Ovary (tissue), 9 donors: ENCODE measurements around the gene DPM1. TPM values are rescaled to one million over a fixed set of nuclear protein-coding genes. Genes with fewer than 3 reads are reported as not detected.

ENCODE experiments used
- DNase-seq, 5 donors: peaks; one replicate each; pipeline ENCODE4 v3.0.0-alpha.2; 2019 to 2020
- H3K27ac ChIP-seq, 2 donors: fragments of 200-600 bp; one replicate each; pipeline versions ENCODE4 v1.5.1 to v1.8.0; 2019 to 2022
- H3K27me3 ChIP-seq: fragments of 200-600 bp; one replicate; pipeline ENCODE4 v1.8.0; 2022
- H3K36me3 ChIP-seq: fragments of 200-600 bp; sonication (generic); one replicate; pipeline ENCODE4 v1.5.1; 2019
- H3K4me1 ChIP-seq: one replicate; pipeline ENCODE4 v1.8.1; 2013; ENCODE audit warnings: mild to moderate bottlenecking, moderate library complexity; ENCODE audit not compliant: insufficient read depth
- H3K4me3 ChIP-seq: fragments of 200-600 bp; sonication (generic); one replicate; pipeline ENCODE4 v1.5.1; 2017
- H3K9me3 ChIP-seq, 2 donors: fragments of 200-600 bp in 1 of 2; sonication (generic) in 1 of 2; one replicate each; pipeline versions ENCODE4 v1.5.1 to v1.8.1; 2013 to 2019; ENCODE audit warnings: mild to moderate bottlenecking in 1 of 2, moderate library complexity in 1 of 2
- EP300 ChIP-seq: sonication (generic); formaldehyde crosslinking; IDR thresholded peaks from one replicate; pipeline ENCODE4 v1.6.1; 2017; ENCODE audit warnings: antibody characterized with exemption
- POLR2A ChIP-seq: fragments of 450-650 bp; IDR thresholded peaks from one replicate; pipeline ENCODE4 v1.6.1; 2017; ENCODE audit warnings: antibody characterized with exemption, mild to moderate bottlenecking, moderate library complexity
- WGBS, 3 donors: extraction: QIAGEN DNeasy Blood & Tissue Kit in 1 of 3; methylation state at CpG; one replicate each; pipeline versions ENCODE4 v1.1.5 to v1.1.7; 2013 to 2017; 5-methylcytosine and 5-hydroxymethylcytosine counted together
- intact Hi-C, 4 donors: fragments of 100-400 bp; cut with DNase I; formaldehyde crosslinking; loops; one replicate each; pipeline versions ENCODE4 v1.11.0 to v1.15.1; 2022 to 2023
- polyA plus RNA-seq, 2 donors: library from polyadenylated mRNA; stranded (reverse); fragments of 200-250 nt in 1 of 2; fragments of 350-450 nt in 1 of 2; fragmentation: Illumina TruSeq in 1 of 2; extraction: RNeasy Lipid Tissue Mini Kit (QIAGEN cat#74804) in 1 of 2; gene quantifications; one replicate each; pipeline ENCODE4 v1.2.3, GENCODE V29; 2013 to 2014
- total RNA-seq, 7 donors: library from RNA; depleted of rRNA in 2 of 7; stranded (reverse); fragments of >200 nt in 2 of 7; fragmentation: NEBNext Ultra II Directional in 3 of 7; extraction: Animal tissue kit (Norgen Biotek cat#: 25700) in 3 of 7; gene quantifications; one replicate each; pipeline versions ENCODE4 v1.1.0 to v1.2.4, GENCODE V29; 2016 to 2023
- TF ChIP-seq, protein P1 (sequence below), 3 donors: fragments of 450-650 bp in 2 of 3; fragments of 200-600 bp in 1 of 3; IDR thresholded peaks; one replicate each; pipeline versions ENCODE4 v1.5.1 to v1.8.0; 2016 to 2022; ENCODE audit warnings: antibody characterized with exemption in 3 of 3, mild to moderate bottlenecking in 1 of 3
- donor health status: DM: no; HTN: no; CAD: no; lungs with moderate emphysema.
- donor health status: DM: no; HTN: no; CAD: no.
- donor health status: Bipolar disorder and iron deficiency.
- donor health status: DM: yes; HTN: yes; CAD: no.
- donor health status: DM: no; HTN: no; CAD: no.
- donor health status: DM: yes; HTN: yes; CAD: no.

DPM1 gene
- total and polyA plus RNA-seq, 9 donors = 31.1 to 53.8 (median 38.1) TPM

GRCh38 chr20:50916257-50916656 is 42.1 kb downstream of the DPM1 start:
- WGBS, 3 donors = 55 to 65% (median 59%) methylated on average over 5 of the region's 5 CpGs

GRCh38 chr20:50915424-50915823 is 42.9 kb downstream of the DPM1 start:
- H3K27me3 ChIP-seq = no peaks in the 10 kb centered on the region
- peaks cover 21% of the 10 kb centered on the region for H3K4me1 ChIP-seq
- H3K27ac ChIP-seq = no peak overlapping the region
- no peak overlapping the region for H3K4me3 ChIP-seq
- no peak for DNase-seq
- H3K9me3 ChIP-seq = no peaks in the 10 kb centered on the region
- H3K36me3 ChIP-seq = no peaks in the 10 kb centered on the region
- intact Hi-C loops = no loop called here
- TF ChIP-seq EP300 (no peak), POLR2A (no peak)
- TF ChIP-seq, protein P1, sequence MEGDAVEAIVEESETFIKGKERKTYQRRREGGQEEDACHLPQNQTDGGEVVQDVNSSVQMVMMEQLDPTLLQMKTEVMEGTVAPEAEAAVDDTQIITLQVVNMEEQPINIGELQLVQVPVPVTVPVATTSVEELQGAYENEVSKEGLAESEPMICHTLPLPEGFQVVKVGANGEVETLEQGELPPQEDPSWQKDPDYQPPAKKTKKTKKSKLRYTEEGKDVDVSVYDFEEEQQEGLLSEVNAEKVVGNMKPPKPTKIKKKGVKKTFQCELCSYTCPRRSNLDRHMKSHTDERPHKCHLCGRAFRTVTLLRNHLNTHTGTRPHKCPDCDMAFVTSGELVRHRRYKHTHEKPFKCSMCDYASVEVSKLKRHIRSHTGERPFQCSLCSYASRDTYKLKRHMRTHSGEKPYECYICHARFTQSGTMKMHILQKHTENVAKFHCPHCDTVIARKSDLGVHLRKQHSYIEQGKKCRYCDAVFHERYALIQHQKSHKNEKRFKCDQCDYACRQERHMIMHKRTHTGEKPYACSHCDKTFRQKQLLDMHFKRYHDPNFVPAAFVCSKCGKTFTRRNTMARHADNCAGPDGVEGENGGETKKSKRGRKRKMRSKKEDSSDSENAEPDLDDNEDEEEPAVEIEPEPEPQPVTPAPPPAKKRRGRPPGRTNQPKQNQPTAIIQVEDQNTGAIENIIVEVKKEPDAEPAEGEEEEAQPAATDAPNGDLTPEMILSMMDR (IDR thresholded peaks at IDR 0.05) = no peak
- 14 to 19% (median 19%) methylated on average over 3 of the region's 3 CpGs for WGBS, 3 donors

More at GRCh38 chr20:50916257-50916656, 42.1 kb downstream of the DPM1 start:
- Histone ChIP-seq H3K27ac (no peak overlapping the region), H3K27me3 (no peaks in the 10 kb centered on the region), H3K9me3 (no peaks in the 10 kb centered on the region), H3K36me3 (no peaks in the 10 kb centered on the region), H3K4me1 (peaks cover 21% of the 10 kb centered on the region), H3K4me3 (no peak overlapping the region)
- no peak for TF ChIP-seq POLR2A
- TF ChIP-seq, protein P1 (IDR thresholded peaks at IDR 0.05) = no peak
- TF ChIP-seq EP300 = no peak
- no peak for DNase-seq
- intact Hi-C loops = no loop called here

- Histone ChIP-seq H3K4me3 (no peak overlapping the region), H3K9me3 (no peaks in the 10 kb centered on the region), H3K27me3 (no peaks in the 10 kb centered on the region), H3K27ac (no peak overlapping the region), H3K36me3 (no peaks in the 10 kb centered on the region), H3K4me1 (peaks cover 18% of the 10 kb centered on the region)
- TF ChIP-seq, protein P1 (IDR thresholded peaks at IDR 0.05) = no peak
- TF ChIP-seq POLR2A (no peak), EP300 (no peak)
- intact Hi-C loops = no loop called here
- 43 to 46% (median 45%) methylated on average over 2 of the region's 2 CpGs for WGBS, 3 donors
- DNase-seq = no peak
Measured at GRCh38 chr20:50913690-50914375, 44.5 kb downstream of the DPM1 start.

- TF ChIP-seq, protein P1 (IDR thresholded peaks at IDR 0.05) = no peak
- TF ChIP-seq POLR2A (no peak), EP300 (no peak)
- peaks cover 15% of the 10 kb centered on the region for H3K4me1 ChIP-seq
- H3K27me3 ChIP-seq = no peaks in the 10 kb centered on the region
- intact Hi-C loops = no loop called here
- no peaks in the 10 kb centered on the region for H3K36me3 ChIP-seq
- H3K27ac ChIP-seq = no peak overlapping the region
- H3K4me3 ChIP-seq = no peak overlapping the region
- H3K9me3 ChIP-seq = no peaks in the 10 kb centered on the region
- no peak for DNase-seq
- WGBS, 3 donors = 19 to 29% (median 29%) methylated on average over 1 of the region's 1 CpG
Measured at GRCh38 chr20:50911716-50912115, 46.6 kb downstream of the DPM1 start.
